Stimulated activated CD8-positive, alpha-beta memory T cell treated with anti-CD3 and anti-CD28 coated beads, Interleukin-4, amount 100 ng/mL, for 1 hour (primary cell): ENCODE measurements around the gene FAM43A.

Experiments used
- DNase-seq, 2 donors: peaks; one replicate each; pipeline ENCODE4 v3.0.0-alpha.2; 2020; ENCODE audit warnings: low read depth in 2 of 2, low spot score in 1 of 2

The FAM43A gene

DNA sequence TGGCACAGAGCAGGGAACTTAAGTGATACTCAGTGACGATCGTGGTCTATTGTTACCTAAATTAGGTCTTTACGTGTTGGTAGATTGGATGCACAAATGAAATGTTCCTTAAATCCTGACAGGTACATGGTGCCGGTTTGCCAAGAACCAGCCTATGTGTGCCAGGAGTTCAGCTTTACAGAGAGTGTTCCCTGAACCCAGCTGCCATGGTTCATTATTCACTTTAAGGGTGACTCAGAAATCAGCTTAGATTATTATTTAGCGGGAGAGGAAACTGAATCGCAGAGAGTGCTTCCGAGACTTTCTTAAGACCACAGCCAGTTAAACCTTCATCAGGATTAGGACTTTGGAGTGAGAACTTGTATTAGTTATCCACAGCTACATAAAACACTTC, 21.5 kb downstream of the FAM43A start:
- DNase-seq, result no peak

DNA sequence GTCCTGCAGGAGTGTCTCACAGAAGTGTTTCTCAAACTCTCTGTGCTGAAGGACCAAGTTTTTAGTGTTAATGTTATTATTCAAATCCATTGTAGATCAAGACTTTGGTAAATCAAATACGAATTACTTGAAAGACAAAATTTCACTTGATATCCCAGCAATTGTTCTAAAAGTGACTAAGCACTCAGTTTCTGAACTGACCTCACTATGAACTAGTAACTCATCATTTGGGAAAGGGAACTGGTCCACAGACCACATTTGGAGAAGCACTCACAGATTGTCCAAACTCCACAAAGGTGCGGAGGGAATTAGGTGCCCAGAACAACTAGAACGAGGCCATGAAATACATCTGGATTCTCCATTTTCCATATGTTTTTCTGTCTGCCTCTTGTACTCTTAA, 25.6 kb downstream of the FAM43A start:
- DNase-seq, result no peak

DNA sequence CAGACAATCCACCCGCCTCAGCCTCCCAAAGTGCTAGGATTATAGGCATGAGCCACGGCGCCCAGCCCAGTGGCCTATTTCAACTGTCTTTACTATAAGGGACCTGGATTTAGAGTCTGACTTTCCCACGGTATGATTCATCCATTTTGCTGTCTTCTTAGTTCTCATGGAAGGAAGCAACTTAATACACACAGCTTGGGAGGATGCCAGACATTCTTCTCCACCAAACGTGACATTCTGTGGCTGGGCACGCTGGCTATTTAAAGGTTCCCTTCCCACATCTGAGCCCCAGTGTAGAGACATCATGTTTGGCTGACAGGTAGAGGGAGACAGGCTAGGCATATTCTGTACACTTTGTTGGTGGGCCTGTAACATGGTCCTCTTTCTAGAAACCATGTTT, 26.2 kb downstream of the FAM43A start:
- DNase-seq, result no peak

DNA sequence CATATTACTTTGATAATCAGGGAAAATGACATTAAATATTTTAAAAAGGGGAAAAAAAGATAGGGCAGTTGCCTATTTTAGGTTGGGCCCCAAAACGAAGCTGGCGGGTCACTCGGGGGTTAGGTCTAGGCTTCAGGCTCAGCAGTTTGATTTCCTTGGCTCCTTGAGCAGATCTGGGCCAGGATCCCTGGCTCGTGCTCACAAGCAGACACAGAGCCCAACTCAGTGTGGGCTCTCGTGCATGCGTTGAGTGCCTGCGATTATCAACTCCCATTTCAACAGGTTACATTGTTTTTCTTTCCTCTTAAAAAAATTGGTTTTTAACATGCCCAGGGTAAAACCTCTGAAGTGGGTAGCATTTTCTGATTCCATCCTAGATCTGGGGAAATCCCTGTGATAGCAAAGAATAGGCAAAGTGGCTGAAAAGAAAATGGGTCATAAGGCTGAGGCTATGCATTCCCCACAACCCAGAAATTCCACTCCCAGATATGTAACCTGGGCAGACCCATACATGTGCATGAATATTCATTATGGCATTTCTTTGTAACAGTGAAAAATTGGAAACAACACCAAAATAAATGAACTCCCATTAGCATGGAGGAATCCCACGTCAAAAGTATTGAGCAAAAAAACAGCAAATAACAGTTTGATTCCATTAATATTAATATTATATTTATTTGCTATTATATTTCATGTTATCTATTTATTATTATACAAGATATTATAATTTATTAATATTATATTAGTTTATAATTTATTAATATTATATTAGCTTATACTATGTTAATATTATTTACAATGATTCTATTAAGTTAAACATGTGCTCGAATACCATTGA, 27.8 kb downstream of the FAM43A start:
- DNase-seq, result no peak

DNA sequence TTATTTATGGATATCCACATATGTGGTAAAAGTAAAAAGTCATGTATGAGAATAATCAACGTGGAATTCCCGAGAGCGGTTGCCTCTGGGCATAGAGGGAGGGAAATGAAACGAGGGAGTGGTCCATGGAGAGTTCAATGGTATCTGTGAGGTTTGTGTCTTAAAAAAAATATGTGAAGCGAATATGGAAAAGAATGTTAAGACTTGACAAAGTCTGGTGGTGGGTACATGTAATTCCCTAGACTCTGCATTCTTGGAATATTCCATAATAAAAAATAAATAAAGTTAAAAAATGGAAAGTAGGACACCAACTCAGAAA, 28.4 kb downstream of the FAM43A start:
- no peak for DNase-seq

DNA sequence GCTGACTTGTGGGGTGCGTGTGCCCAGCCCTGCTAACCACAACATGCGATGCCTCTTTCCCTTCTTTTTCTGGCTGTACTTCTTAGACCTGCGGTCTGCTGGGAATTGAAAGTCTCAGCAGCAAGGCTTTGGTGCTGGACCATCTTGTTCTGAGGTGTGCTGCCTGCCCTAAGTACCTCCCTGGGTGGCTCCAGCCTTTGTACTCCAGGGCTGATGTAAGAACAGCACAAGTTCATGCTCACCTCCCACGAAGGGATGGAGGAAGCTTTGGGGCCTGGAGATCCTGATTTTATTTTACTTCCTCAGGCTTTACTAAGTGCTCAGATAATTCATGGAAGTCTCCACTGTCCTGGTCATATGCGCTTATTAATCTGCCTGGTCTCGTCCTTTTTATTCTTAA, 28.9 kb downstream of the FAM43A start:
- no peak for DNase-seq

DNA sequence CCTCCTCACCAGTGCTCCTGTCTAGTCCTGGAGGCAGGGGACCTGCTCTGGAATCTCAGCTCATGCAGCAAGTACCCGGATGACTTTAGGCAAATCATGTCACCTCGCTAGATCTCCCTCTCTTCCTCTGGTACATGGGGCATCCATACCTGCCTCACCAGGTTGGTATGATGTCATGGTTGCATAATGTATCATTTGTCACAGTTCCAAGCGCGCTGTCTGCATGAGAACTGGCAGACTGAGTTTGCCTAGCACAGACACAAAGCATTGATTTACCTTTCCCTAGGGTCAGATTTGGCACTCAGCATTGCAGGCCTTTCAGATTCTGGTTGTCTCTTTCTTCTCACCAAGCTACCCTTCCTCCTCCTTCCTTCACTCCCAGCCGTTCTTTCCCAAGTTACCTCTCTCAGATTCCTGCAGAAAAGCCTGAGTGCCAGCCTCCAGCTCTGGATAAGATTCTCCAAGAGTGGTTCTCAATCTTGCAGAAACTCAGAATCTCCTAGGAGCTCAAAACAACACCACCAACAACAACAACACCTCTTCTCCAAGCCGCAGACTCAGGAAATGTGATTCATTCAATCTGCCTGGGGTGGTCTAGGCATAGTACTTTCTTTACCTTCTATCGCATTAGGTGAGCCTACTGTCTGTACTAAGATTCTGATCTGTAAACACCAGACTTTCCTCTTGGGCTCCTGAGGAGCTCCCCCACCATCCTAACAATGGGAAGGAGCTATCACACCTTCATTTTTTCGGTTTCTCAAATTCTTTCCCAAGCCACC, 29.5 kb downstream of the FAM43A start:
- DNase-seq, result no peak

DNA sequence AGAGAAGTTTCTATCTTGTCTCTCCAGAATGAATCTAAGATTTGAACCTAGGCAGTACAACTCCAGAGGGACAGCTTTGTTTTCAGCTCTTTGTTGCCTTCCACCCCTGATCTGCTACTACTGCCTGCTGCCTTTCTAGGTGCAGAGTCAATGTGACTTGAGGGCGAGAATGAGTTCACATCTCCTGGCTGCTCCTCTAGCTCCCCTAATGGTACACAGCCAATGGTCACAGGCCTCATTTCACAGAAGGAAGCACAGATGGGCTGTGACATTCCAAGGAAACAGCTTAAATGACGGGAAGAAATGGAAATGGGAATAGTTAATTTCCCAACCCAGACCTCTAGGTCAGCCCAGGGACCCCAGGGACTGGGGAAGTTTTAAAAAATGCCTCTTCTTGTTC, 32.4 kb downstream of the FAM43A start:
- no peak for DNase-seq

DNA sequence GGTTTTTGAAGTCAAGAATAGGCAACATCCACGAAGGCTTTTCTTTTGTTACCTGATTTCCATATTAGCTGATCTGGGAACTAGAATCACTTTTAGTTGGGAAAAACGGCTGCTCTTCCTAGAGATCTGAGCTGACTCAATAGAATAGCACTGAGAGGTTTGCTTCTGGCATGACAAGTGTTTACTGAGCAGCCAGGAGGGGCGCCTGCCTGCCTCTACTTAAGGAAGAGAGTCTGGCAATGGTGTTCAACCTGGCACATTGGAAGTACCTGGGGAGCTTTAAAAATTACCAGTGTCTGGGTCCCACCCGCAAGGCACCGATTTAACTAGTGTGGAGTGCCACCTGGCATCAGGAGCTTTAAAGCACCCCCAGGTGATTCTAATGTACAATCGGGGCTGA, 34.4 kb downstream of the FAM43A start:
- DNase-seq, result no peak

DNA sequence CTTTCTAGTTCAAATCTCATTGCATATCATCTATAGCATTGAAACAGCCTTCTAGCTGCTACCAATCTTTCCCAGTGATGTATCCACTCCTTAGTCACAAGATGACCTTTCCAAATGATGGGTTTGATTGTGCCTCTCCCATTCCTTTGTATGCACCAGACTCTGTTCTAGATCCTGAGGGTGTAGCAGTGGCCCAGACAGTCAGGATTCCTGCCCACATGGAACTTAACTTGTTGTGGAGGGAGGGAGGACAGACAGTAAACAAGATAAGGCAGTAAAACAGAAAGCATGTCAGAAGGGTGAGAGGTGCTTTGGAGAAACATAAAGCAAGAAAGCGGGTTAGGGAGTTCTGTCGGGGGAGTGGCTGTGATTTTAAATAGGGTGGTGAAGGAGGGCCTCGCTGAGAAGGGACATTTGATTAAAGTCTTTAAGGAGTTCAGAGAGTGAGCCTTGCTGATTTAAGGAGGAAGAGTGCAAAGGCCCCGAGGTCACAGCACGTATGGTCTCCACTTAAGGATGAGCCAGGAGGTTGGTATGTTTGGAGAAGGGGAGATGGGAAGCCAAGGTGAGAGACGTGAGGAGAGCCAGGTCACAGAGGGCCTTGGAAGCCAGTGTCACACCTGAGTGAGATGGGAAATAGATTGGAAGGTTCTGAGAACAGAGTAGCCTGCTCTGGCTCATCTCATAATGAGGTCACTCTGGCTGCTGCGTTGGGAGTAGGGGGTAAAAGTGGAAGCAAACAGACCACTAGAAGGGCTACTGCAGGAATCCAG, 38.3 kb downstream of the FAM43A start:
- DNase-seq, result no peak

DNA sequence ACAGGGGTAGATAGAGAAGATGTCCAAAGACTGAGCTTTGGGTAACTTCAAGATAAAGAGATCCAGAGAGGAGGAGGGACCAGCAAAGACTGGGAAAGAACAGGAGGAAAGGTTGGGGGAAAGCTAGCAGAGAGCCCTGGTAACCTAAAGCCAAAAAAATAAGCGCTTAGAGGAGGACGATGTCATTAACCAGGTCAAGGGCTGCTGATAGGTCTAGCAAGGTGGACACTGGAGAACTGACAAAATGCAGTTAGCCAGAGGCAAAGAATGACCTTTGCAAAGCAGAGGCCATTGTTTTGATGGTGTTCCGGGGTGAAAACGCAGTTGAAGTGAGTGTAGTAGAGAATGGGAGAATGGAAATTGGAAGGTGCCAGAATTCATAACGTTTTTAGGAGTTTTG, 39.7 kb downstream of the FAM43A start:
- no peak for DNase-seq

DNA sequence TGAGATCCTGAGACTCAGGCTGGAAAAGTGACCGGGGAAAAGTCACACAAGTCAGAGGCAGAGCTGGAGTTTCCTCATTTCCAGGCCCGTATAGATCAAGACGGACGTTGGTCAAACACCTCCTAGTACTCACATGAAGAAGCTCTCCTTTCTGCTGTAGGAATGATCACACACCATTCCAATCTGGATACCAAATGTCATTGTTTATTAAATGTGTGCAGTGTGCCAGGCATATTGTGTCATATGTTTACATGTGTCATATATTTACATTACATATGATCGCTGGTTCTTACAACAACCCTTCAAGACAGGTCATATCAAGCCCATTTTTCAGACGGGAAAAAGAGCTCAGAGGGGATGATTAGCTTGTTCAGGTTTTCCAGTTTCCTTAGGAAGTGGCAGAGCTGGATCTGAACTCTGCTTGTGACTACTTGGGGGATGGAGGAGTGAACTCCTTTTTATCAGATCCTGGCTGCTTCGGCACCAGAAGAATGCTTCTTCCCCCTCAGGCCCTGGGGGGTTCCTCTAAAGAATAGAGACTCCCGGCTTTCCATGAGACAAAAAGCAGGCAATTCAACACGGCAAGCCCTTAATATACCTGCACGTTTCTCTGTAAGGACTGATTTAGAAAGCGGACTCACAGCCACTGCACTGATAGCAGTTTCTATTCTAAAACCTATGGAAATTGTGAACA, 41.9 kb downstream of the FAM43A start:
- DNase-seq, result no peak

DNA sequence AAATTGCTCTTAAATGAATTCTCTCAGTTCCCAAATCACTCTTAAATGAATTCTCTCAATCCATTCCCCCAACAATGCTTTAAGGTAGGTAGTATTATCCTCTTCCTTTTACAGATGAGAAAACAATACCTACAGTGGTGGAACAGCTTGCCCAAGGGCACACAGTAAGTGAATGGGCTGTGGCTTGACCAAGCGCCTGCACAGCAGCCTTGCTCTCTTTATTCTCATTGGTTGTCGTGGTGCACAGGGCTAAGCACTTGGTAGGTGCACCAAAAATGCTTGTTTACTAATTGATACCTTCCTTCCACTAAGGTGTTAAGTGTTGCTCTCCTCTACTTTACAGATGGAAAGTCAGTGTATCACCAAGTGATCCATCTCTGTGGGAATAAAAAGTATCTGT, 43.3 kb downstream of the FAM43A start:
- DNase-seq, result no peak

DNA sequence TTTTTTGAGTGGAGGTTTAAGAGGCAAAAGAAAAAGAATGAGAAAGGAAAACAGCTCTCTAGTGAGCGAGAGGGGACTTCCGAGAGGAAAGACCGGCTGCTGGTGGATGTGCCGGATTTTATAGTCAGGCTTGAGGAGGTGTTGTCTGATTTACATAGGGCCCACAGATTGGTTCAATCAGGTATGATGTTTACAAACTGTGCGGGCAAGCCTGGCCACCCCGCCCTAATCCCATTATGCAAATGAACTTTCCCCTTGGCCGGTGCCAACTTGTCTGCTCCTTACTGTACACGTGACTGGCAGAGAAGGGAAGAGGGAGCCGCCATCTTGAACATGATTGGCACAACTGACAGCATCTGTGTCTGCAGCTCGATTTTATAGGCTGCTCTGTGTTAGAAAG, 44.7 kb downstream of the FAM43A start:
- DNase-seq, result no peak

DNA sequence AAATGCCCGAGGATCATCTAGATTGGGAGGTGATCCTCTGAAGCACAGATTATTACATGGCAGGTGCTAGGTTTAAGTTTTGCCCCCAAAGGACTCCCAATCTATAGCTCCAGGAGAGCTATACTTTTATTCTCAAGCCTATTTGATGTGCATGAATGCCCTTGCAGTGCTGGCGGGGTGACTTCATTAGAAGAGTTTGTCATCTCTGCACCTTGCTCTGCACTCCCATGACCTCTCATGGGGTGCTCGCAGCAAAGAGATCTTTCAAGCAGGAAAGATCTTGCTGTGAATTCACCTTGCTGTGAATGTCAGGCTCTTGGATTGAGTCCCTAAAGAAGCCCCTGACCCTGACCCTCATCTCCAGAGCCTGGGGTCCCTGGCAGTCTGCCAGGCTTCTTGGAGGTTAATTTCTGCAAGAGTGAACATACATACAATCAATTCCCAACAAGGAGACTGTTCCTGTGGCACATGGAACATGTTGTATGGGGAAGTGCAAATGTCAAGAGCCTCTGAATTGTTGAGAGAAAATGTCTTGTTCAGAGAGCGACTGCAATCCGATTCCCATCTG, 45.9 kb downstream of the FAM43A start:
- DNase-seq, result no peak

DNA sequence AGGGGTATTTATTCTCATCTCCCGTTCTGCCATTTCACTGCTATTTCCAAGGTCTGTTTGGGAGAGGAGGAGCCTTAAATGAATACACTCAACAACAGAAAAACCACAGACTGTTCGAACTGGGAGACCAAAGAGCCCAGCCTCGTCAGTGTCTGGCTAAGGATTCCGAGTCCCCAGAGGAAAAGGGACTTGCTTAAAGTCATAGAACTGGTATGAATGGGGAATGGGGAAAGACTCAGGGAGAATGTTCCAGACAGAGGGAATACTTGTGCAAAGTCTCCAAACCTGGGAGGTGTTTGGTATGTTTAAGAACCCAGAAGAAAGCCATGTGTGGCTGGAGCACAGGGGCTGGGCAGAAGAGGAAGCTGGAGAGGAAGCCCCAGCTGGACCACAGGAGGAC, 46.9 kb downstream of the FAM43A start:
- DNase-seq, result no peak

DNA sequence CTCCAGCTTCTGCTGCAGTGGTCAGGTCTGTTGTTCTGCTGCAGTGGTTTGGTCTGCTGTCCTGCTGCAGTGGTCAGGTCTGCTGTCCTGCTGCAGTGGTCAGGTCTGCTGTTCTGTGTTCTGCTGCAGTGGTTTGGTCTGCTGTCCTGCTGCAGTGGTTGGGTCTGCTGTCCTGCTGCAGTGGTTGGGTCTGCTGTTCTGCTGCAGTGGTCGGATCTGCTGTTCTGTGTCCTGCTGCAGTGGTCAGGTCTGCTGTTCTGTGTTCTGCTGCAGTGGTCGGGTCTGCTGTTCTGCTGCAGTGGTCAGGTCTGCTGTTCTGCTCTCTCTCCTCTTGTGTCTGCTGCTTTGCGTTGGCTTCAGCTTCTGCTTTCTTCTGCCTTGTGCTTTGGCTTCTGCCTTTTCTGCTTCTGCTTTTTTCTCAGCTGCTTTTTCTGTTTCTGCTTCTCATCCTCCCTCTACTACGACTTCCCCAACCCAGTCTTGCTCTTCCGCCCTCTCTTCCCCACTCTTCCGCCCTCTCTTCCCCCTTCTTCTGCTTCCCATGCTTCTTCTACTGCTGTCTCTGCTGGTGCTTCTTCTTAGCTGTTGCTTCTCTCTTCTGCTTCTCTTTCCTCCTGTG, 50.7 kb downstream of the FAM43A start:
- DNase-seq, result no peak

DNA sequence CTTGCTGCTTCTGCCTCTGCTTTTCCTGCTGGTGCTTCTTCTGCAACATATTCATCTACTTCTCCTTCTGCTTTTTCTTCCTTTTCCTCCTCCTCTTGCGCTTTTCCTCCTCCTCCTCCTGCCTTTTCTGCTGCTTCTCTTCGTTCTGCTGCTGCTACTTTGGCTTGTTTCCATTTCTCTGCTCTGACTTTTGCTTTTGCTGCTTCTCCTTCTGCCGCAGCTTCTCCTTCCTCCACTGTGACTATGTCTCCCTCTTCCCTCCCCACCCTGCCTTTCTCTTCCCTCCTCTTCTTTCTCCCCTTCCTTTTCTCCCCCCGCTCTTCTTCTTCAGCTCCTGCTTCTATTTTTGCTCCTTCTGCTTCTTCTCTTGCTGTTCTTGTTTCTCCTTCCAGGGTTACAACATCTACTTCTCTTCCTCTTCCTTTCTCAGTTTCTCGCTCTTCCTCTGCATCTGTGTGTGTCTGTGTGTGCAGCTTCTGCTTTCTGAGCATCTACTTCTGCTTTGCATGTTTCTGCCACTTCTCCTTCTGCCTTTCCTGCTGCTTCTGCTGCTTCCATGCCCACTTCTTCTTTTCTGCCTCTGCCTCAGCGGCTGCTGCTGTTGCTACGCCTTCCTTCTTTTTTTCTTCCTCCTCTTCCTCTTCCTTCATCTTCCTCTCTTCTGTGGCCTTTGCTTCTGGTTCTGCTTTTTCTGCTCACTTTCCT, 51.4 kb downstream of the FAM43A start:
- no peak for DNase-seq
